Panc1 (cell line): ENCODE results near the gene GULP1.
"Not testable (repeated sequence)": the region's sequence is repeated elsewhere in the genome, so short reads cannot be mapped to it uniquely, and the experiment has no call there.

Experiments
- CTCF ChIP-seq: fragments of 450-650 bp; IDR thresholded peaks from 2 replicates; pipeline ENCODE4 v1.5.1; 2017; ENCODE audit warnings: mild to moderate bottlenecking
- REST ChIP-seq, 2 experiments: IDR thresholded peaks; 2 replicates each; pipeline ENCODE4 v1.6.1; 2011 to 2012; ENCODE audit warnings: low read depth in 2 of 2, control low read depth in 1 of 2, low read length in 1 of 2, mild to moderate bottlenecking in 1 of 2, moderate library complexity in 1 of 2; ENCODE audit not compliant: insufficient read depth in 1 of 2

GRCh38 chr2:188466078-188466477 is 174.4 kb downstream of the GULP1 start:
- not testable (repeated sequence) for TF ChIP-seq CTCF; REST (IDR thresholded peaks at IDR 0.05; ENCODE audit: insufficient read depth in 1 of 2, low read depth in 2 of 2, low read length in 1 of 2)
